ENCODE results near the gene RDH12. TPM values are rescaled to one million over a fixed set of nuclear protein-coding genes. Genes with fewer than 3 reads are reported as not detected.

The RDH12 gene
- total RNA-seq, 2 experiments from 2014 or later = not detected

DNA sequence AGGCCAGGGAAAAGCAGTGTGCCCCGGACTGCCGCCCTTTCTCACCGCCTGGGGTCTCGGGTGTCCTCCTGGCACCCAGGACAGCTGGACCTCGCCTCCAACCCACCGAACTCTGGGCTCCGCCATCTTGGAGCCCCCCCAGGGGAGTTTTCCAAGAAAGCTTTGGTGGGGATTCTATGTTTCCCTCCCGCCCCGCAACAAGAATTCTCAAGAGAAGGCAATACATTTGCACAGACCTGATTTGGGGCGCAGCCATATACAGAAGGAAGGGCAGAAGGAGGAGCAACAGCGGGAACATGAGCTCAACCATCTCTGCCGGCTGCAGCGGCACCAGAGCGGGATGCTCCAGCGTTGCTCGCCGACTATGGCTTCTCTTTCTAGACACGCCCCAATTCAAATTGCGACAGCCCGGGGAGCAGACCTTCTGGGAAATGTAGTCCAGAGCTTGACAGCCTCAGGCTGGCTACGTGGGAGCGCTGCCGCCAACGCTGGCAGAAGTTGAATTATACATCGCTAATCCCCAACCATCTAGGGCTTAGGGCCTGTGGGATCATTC is 6.2 kb upstream of the RDH12 start, which contains the start of gene RDH11:
TSS of gene RDH11 (minus strand) at position 371 of the 556 bp plus-strand sequence. CDS start at position 310, 61 bp downstream.
- BruUV-seq (replicated peaks) = no TSS peak

DNA sequence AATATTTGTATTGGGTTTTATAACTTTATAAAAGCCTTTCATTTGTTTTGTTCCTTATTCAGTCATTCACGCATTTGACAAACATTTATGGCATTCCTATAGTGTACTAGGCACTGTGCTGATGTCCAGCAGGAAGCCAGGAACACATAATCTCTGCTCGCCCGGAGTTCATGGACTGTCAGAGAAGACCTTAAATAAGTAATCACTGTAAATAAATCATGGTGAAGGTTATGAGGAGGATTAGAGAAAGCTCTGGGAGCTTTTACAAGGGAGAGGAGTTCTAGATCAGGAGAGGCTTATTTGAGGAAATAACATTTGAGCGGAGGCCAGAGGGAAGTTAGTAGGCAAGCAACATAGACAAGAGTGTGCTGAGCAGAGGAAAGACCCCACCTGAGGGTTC is 4.7 kb upstream of the RDH12 start:
- H3K4me3 ChIP-seq (ENCODE audit: low read depth, low read length, poor library complexity, severe bottlenecking) = no peak overlapping the region
- DNase-seq (ENCODE audit: low spot score) = no peak
- H4K20me1 ChIP-seq (ENCODE audit: insufficient read depth, low read length) = no peaks in the 10 kb centered on the region
- H3K4me2 ChIP-seq (ENCODE audit: low read length) = no peak overlapping the region
- no peaks in the 10 kb centered on the region for H3K9me2 ChIP-seq (ENCODE audit: insufficient read depth, low read length)
- no peaks in the 10 kb centered on the region for H3K9me3 ChIP-seq (ENCODE audit: low read length)
- POLR2A ChIA-PET = interaction anchor here (0.6 kb wide), 1 partner anchor 241 kb away, joined by 3 read pairs; no protein-coding TSS in a partner anchor
- BruUV-seq (replicated peaks) = no TSS peak
- H3K4me1 ChIP-seq (ENCODE audit: insufficient read depth, low read length, poor library complexity, severe bottlenecking) = peaks cover 5% of the 10 kb centered on the region
- intact Hi-C loops (cut with micrococcal nuclease; ENCODE audit: unreplicated experiment) = no loop called here
- H3K27ac ChIP-seq (ENCODE audit: low read depth, low read length, poor library complexity, severe bottlenecking) = no peak overlapping the region
- H3K36me3 ChIP-seq (ENCODE audit: insufficient read depth, low read length) = peaks cover 16% of the 10 kb centered on the region
- no peak overlapping the region for H2AFZ ChIP-seq (ENCODE audit: low read length)
- CTCF ChIA-PET (ENCODE audit: unreplicated experiment) = no interaction called here
- H3K79me2 ChIP-seq (ENCODE audit: insufficient read depth, low read depth, low read length) = peaks cover 25% of the 10 kb centered on the region; the same call in 1 of the 2 replicates
- TF ChIP-seq, protein P1, sequence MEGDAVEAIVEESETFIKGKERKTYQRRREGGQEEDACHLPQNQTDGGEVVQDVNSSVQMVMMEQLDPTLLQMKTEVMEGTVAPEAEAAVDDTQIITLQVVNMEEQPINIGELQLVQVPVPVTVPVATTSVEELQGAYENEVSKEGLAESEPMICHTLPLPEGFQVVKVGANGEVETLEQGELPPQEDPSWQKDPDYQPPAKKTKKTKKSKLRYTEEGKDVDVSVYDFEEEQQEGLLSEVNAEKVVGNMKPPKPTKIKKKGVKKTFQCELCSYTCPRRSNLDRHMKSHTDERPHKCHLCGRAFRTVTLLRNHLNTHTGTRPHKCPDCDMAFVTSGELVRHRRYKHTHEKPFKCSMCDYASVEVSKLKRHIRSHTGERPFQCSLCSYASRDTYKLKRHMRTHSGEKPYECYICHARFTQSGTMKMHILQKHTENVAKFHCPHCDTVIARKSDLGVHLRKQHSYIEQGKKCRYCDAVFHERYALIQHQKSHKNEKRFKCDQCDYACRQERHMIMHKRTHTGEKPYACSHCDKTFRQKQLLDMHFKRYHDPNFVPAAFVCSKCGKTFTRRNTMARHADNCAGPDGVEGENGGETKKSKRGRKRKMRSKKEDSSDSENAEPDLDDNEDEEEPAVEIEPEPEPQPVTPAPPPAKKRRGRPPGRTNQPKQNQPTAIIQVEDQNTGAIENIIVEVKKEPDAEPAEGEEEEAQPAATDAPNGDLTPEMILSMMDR (conservative IDR thresholded peaks at IDR 0.05; ENCODE audit: low read length) = no peak
- TF ChIP-seq EZH2phosphoT487 (IDR thresholded peaks at IDR 0.05; ENCODE audit: borderline replicate concordance, low read depth, low read length) = no peak

More for the DNA sequence above, 6.2 kb upstream of the RDH12 start, which contains the start of gene RDH11:
- peak within 1 kb of the TSS; percentile 96 for H3K4me3 ChIP-seq (ENCODE audit: low read depth, low read length, poor library complexity, severe bottlenecking)
- peak within 1 kb of the TSS; percentile 58 for H3K27ac ChIP-seq (ENCODE audit: low read depth, low read length, poor library complexity, severe bottlenecking)
- CTCF ChIA-PET (ENCODE audit: unreplicated experiment) = interaction anchor here (1.0 to 1.1 kb wide), 3 partner anchors 9 to 95 kb away, joined by 3 to 5 read pairs (median 4); partner anchors contain the start of gene PIGH
- intact Hi-C loops (cut with micrococcal nuclease; ENCODE audit: unreplicated experiment) = loop anchor here (2.0 kb wide), 1 partner anchor 21 kb away; the partner anchor contains the start of gene VTI1B
- H3K9me2 ChIP-seq (ENCODE audit: insufficient read depth, low read length) = no peaks in the 10 kb centered on the region
- peaks cover 25% of the 10 kb centered on the region; the same call in 1 of the 2 replicates for H3K79me2 ChIP-seq (ENCODE audit: insufficient read depth, low read depth, low read length)
- H3K4me2 ChIP-seq (ENCODE audit: low read length) = peak within 1 kb of the TSS; percentile 85
- H4K20me1 ChIP-seq (ENCODE audit: insufficient read depth, low read length) = no peaks in the 10 kb centered on the region
- POLR2A ChIA-PET = interaction anchor here (0.7 to 1.8 kb wide), 9 partner anchors 9 to 182 kb away, joined by 3 to 5 read pairs (median 3); partner anchors contain the start of gene PIGH
- peaks cover 5% of the 10 kb centered on the region for H3K4me1 ChIP-seq (ENCODE audit: insufficient read depth, low read length, poor library complexity, severe bottlenecking)
- H3K36me3 ChIP-seq (ENCODE audit: insufficient read depth, low read length) = peaks cover 31% of the 10 kb centered on the region
- H3K9me3 ChIP-seq (ENCODE audit: low read length) = no peaks in the 10 kb centered on the region
- TF ChIP-seq, protein P1 (conservative IDR thresholded peaks at IDR 0.05; ENCODE audit: low read length) = no peak
- TF ChIP-seq EZH2phosphoT487 (IDR thresholded peaks at IDR 0.05; ENCODE audit: borderline replicate concordance, low read depth, low read length) = no peak
- H2AFZ ChIP-seq (ENCODE audit: low read length) = peak within 1 kb of the TSS; percentile 72
- DNase-seq (ENCODE audit: low spot score) = peak; percentile 89

DNA sequence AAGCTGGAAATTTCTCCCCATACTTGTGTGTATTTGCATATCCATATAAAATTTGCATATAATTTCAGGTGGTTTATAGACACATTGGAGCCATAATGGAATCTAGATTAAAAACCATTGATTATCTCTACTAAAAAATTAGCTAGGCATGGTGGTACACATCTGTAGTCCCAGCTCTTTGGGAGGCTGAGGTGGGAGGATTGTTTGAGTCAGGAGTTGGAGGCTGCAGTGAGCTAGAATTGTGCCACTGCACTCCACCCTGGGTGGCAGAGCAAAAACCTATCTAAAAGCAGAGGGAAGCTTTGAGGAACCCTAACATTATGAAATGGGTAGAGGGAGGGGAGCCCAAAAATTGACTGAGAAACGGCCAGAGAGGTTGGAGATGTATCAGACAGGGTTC is 3.5 kb upstream of the RDH12 start:
- Histone ChIP-seq H3K9me2 (ENCODE audit: insufficient read depth, low read length) (no peaks in the 10 kb centered on the region), H3K27ac (ENCODE audit: low read depth, low read length, poor library complexity, severe bottlenecking) (no peak overlapping the region), H3K4me1 (ENCODE audit: insufficient read depth, low read length, poor library complexity, severe bottlenecking) (peaks cover 5% of the 10 kb centered on the region), H3K36me3 (ENCODE audit: insufficient read depth, low read length) (peaks cover 4% of the 10 kb centered on the region; the same call in 1 of the 2 replicates), H2AFZ (ENCODE audit: low read length) (no peak overlapping the region), H3K4me2 (ENCODE audit: low read length) (no peak overlapping the region), H3K9me3 (ENCODE audit: low read length) (no peaks in the 10 kb centered on the region), H3K4me3 (ENCODE audit: low read depth, low read length, poor library complexity, severe bottlenecking) (no peak overlapping the region), H3K79me2 (ENCODE audit: insufficient read depth, low read depth, low read length) (peaks cover 21% of the 10 kb centered on the region; the same call in 1 of the 2 replicates), H4K20me1 (ENCODE audit: insufficient read depth, low read length) (no peaks in the 10 kb centered on the region)
- TF ChIP-seq EZH2phosphoT487 (IDR thresholded peaks at IDR 0.05; ENCODE audit: borderline replicate concordance, low read depth, low read length) = no peak
- TF ChIP-seq, protein P1 (conservative IDR thresholded peaks at IDR 0.05; ENCODE audit: low read length) = no peak
- DNase-seq (ENCODE audit: low spot score) = no peak
- intact Hi-C loops (cut with micrococcal nuclease; ENCODE audit: unreplicated experiment) = no loop called here
- ChIA-PET POLR2A (interaction anchor here (0.6 kb wide), 1 partner anchor 12 kb away, joined by 3 read pairs; no protein-coding TSS in a partner anchor), CTCF (ENCODE audit: unreplicated experiment) (interaction anchor here (0.8 to 1.1 kb wide), 2 partner anchors 85 to 213 kb away, joined by 3 read pairs; no protein-coding TSS in a partner anchor)
- BruUV-seq (replicated peaks) = no TSS peak
